ENCODE measurements around the gene IL24.

The IL24 gene

DNA sequence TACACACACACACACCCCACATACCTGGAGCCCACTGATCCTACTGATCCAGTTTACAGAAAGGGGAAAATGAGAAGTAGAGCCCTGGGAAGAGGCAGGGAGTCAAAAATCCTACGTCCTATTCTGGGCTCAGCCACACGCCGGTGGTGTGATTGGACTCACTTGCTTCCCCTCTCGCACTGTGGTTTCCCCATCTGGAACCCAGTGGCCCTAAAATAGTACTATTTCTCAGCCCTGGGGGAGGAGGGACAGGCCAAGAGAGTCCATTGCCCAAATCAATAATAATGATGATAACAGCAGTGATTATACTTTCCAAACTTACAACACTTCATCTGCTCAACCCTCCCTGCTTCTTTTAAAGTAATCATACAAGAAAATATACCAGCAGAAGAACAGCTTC is 52.0 kb downstream of the IL24 start:
- TF ChIP-seq EP300 (IDR thresholded peaks at IDR 0.05; ENCODE audit: borderline replicate concordance): no peak
- TF ChIP-seq, protein P1, sequence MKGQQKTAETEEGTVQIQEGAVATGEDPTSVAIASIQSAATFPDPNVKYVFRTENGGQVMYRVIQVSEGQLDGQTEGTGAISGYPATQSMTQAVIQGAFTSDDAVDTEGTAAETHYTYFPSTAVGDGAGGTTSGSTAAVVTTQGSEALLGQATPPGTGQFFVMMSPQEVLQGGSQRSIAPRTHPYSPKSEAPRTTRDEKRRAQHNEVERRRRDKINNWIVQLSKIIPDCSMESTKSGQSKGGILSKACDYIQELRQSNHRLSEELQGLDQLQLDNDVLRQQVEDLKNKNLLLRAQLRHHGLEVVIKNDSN (IDR thresholded peaks at IDR 0.05): no peak
- no peak for TF ChIP-seq NFIC (IDR thresholded peaks at IDR 0.05)
- no peak for TF ChIP-seq TEAD4 (IDR thresholded peaks at IDR 0.05)
- TF ChIP-seq, protein P2, sequence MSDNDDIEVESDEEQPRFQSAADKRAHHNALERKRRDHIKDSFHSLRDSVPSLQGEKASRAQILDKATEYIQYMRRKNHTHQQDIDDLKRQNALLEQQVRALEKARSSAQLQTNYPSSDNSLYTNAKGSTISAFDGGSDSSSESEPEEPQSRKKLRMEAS (IDR thresholded peaks at IDR 0.05): no peak
- TF ChIP-seq CREB1 (IDR thresholded peaks at IDR 0.05; ENCODE audit: low read depth): no peak
- TF ChIP-seq, protein P3, sequence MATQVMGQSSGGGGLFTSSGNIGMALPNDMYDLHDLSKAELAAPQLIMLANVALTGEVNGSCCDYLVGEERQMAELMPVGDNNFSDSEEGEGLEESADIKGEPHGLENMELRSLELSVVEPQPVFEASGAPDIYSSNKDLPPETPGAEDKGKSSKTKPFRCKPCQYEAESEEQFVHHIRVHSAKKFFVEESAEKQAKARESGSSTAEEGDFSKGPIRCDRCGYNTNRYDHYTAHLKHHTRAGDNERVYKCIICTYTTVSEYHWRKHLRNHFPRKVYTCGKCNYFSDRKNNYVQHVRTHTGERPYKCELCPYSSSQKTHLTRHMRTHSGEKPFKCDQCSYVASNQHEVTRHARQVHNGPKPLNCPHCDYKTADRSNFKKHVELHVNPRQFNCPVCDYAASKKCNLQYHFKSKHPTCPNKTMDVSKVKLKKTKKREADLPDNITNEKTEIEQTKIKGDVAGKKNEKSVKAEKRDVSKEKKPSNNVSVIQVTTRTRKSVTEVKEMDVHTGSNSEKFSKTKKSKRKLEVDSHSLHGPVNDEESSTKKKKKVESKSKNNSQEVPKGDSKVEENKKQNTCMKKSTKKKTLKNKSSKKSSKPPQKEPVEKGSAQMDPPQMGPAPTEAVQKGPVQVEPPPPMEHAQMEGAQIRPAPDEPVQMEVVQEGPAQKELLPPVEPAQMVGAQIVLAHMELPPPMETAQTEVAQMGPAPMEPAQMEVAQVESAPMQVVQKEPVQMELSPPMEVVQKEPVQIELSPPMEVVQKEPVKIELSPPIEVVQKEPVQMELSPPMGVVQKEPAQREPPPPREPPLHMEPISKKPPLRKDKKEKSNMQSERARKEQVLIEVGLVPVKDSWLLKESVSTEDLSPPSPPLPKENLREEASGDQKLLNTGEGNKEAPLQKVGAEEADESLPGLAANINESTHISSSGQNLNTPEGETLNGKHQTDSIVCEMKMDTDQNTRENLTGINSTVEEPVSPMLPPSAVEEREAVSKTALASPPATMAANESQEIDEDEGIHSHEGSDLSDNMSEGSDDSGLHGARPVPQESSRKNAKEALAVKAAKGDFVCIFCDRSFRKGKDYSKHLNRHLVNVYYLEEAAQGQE (IDR thresholded peaks at IDR 0.05; ENCODE audit: low read depth): no peak
- TF ChIP-seq TCF12 (IDR thresholded peaks at IDR 0.05; ENCODE audit: low read depth): no peak
- TF ChIP-seq RAD21 (IDR thresholded peaks at IDR 0.05; ENCODE audit: low read depth): no peak
- no peak for TF ChIP-seq TAF1 (IDR thresholded peaks at IDR 0.05; ENCODE audit: low read depth)
- TF ChIP-seq YY1 (IDR thresholded peaks at IDR 0.05; ENCODE audit: low read depth): no peak
- no peak for TF ChIP-seq ZBTB7A (IDR thresholded peaks at IDR 0.05; ENCODE audit: low read depth)
- TF ChIP-seq FOXM1 (IDR thresholded peaks at IDR 0.05; ENCODE audit: borderline replicate concordance, low read depth): no peak
- TF ChIP-seq CEBPB (IDR thresholded peaks at IDR 0.05): no peak
- no peak for TF ChIP-seq EGR1 (IDR thresholded peaks at IDR 0.05)

DNA sequence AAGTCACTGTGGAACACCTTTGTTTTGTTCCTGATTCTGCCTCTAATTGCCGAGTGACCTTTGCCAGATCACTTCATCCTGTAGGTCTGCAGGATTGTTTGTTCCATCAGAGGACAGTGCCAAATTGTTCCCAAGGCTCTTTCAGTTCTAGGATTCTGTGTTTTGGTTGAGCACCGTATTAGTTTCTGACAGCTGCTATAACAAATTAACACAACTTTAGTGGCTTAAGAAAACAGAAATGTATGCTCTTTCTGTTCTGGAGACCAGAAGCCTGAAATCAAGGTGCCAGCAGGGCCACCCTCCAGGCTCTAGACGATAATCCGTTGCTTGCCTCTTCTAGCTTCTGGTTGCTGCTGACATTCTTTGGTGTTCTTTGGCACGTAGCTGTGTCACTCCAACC is 52.4 kb downstream of the IL24 start:
- no peak for TF ChIP-seq NFIC (IDR thresholded peaks at IDR 0.05)
- TF ChIP-seq, protein P2 (IDR thresholded peaks at IDR 0.05): no peak
- no peak for TF ChIP-seq EGR1 (IDR thresholded peaks at IDR 0.05)
- no peak for TF ChIP-seq TCF12 (IDR thresholded peaks at IDR 0.05; ENCODE audit: low read depth)
- no peak for TF ChIP-seq TAF1 (IDR thresholded peaks at IDR 0.05; ENCODE audit: low read depth)
- no peak for TF ChIP-seq ZBTB7A (IDR thresholded peaks at IDR 0.05; ENCODE audit: low read depth)
- TF ChIP-seq, protein P3 (IDR thresholded peaks at IDR 0.05; ENCODE audit: low read depth): no peak
- no peak for TF ChIP-seq CEBPB (IDR thresholded peaks at IDR 0.05)
- TF ChIP-seq FOXM1 (IDR thresholded peaks at IDR 0.05; ENCODE audit: borderline replicate concordance, low read depth): no peak
- TF ChIP-seq, protein P1 (IDR thresholded peaks at IDR 0.05): no peak
- no peak for TF ChIP-seq RAD21 (IDR thresholded peaks at IDR 0.05; ENCODE audit: low read depth)

DNA sequence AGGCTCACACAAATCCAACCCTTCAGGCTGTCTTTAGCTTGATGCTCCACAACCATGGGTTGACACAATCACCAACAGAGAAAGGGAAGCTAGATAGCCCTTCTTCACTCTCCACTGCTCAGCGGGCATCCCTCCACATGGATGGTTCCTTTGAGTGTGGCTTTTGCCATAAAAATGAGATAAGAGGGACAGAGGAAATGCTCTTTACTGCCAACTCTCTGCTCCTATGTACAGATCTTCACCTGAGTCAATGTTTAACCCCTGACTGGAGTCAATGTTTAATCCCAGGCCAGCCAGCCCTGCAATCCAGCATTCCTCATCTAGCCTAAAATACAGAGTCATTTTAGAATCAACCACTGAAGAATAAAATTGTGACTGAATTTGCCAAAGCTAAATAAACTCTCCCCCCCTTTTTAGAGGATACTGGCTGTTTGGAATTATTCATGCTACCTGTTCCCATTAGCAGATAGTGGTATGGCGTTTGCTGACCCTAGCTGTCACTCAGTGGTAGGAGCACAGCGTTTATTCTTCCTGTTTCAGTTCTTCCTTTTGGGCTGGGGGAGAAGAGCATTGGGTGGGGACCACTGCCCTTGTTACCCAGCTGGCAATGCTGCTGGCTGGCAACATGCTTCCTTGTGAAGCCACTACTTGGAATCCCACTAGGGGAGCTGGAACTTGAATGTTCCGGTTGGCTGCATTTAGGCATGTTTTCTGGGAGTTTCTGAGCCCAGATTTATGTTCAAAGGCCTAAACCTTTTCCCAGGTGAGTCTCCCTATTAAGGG is 54.3 kb downstream of the IL24 start:
- TF ChIP-seq, protein P3 (IDR thresholded peaks at IDR 0.05; ENCODE audit: low read depth): no peak
- TF ChIP-seq RAD21 (IDR thresholded peaks at IDR 0.05; ENCODE audit: low read depth): no peak
- no peak for TF ChIP-seq FOXM1 (IDR thresholded peaks at IDR 0.05; ENCODE audit: borderline replicate concordance, low read depth)
- TF ChIP-seq TAF1 (IDR thresholded peaks at IDR 0.05; ENCODE audit: low read depth): no peak
- TF ChIP-seq EP300 (IDR thresholded peaks at IDR 0.05; ENCODE audit: borderline replicate concordance): no peak
- TF ChIP-seq, protein P2 (IDR thresholded peaks at IDR 0.05): no peak; the same call in 1 of the 2 replicates
- TF ChIP-seq NFIC (IDR thresholded peaks at IDR 0.05): no peak
- TF ChIP-seq CREB1 (IDR thresholded peaks at IDR 0.05; ENCODE audit: low read depth): no peak
- no peak for TF ChIP-seq EGR1 (IDR thresholded peaks at IDR 0.05)
- TF ChIP-seq TCF12 (IDR thresholded peaks at IDR 0.05; ENCODE audit: low read depth): no peak
- no peak for TF ChIP-seq CEBPB (IDR thresholded peaks at IDR 0.05)
- no peak for TF ChIP-seq TEAD4 (IDR thresholded peaks at IDR 0.05)
- no peak for TF ChIP-seq YY1 (IDR thresholded peaks at IDR 0.05; ENCODE audit: low read depth)

DNA sequence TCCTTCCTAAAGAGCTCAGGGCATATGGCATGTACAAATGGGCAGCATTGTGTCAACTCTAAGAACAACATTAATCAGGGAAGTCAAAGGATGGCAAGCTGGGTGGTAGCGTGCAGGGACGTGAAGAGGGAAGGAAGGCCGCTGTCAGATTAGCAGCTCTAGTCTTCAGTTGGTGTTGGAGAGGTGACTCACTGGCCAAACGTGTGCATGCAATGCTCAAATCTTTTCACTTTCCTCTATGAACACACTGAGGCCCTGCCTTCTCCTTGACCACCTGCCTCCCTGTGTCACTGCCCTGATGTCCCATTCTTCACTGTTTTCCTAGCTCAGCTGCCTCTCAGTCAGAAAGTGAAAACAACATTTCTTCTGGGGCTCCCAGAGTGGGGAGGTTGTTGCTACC is 54.9 kb downstream of the IL24 start:
- no peak for TF ChIP-seq EGR1 (IDR thresholded peaks at IDR 0.05)
- TF ChIP-seq ZBTB7A (IDR thresholded peaks at IDR 0.05; ENCODE audit: low read depth): no peak
- no peak for TF ChIP-seq YY1 (IDR thresholded peaks at IDR 0.05; ENCODE audit: low read depth)
- TF ChIP-seq, protein P2 (IDR thresholded peaks at IDR 0.05): no peak
- no peak for TF ChIP-seq EP300 (IDR thresholded peaks at IDR 0.05; ENCODE audit: borderline replicate concordance)
- no peak for TF ChIP-seq TCF12 (IDR thresholded peaks at IDR 0.05; ENCODE audit: low read depth)
- no peak for TF ChIP-seq FOXM1 (IDR thresholded peaks at IDR 0.05; ENCODE audit: borderline replicate concordance, low read depth)
- no peak for TF ChIP-seq NFIC (IDR thresholded peaks at IDR 0.05)
- TF ChIP-seq TAF1 (IDR thresholded peaks at IDR 0.05; ENCODE audit: low read depth): no peak
- no peak for TF ChIP-seq RAD21 (IDR thresholded peaks at IDR 0.05; ENCODE audit: low read depth)
- TF ChIP-seq, protein P3 (IDR thresholded peaks at IDR 0.05; ENCODE audit: low read depth): no peak
- TF ChIP-seq CEBPB (IDR thresholded peaks at IDR 0.05): no peak

Data from Ishikawa (cell line).